Panc1 (cell line): Measurements from ENCODE around the gene ZNF107. TPM values are rescaled to one million over a fixed set of nuclear protein-coding genes. Genes with fewer than 3 reads are reported as not detected.

ENCODE experiments used
- ATAC-seq: fragments of 200-7000 bp; cut with Tn5 transposase; 2 replicates; pipeline ENCODE4 v1.9.1; 2020; ENCODE audit warnings: mild to moderate bottlenecking, moderate library complexity
- BruUV-seq: library from RNA; stranded (reverse); fragments of 400-500 nt; replicated peaks from 2 replicates; lab custom pipeline; 2021; lab: Mats Ljungman, UMichigan
- CTCF ChIA-PET: fragments of 300-600 bp; sonication (Branson Sonifier 250); formaldehyde crosslinking; loops from one replicate; lab custom pipeline; 2022; ENCODE audit warnings: antibody characterized with exemption; lab: Charles Lee
- POLR2A ChIA-PET: fragments of 300-600 bp; sonication (Branson Sonifier 250); formaldehyde crosslinking; loops from one replicate; lab custom pipeline; 2022; ENCODE audit warnings: antibody characterized with exemption; lab: Charles Lee
- DNase-seq: peaks from one replicate; pipeline ENCODE4 v3.0.0-alpha.2; 2010; ENCODE audit warnings: low read depth, low spot score
- H3K27ac ChIP-seq: 2 replicates; pipeline ENCODE4 v1.5.1; 2011; ENCODE audit warnings: mild to moderate bottlenecking, low read length, inconsistent platforms
- H3K27me3 ChIP-seq: fragments of 200-500 bp; sonication (Bioruptor generic); 2 replicates; pipeline ENCODE4 v1.6.0; 2014; ENCODE audit warnings: low read length, inconsistent platforms; ENCODE audit not compliant: control insufficient read depth, insufficient read depth
- H3K36me3 ChIP-seq: fragments of 200-500 bp; sonication (Bioruptor generic); 2 replicates; pipeline ENCODE4 v1.5.1; 2014; ENCODE audit warnings: inconsistent platforms, mild to moderate bottlenecking, low read length, moderate library complexity; ENCODE audit not compliant: control insufficient read depth, insufficient read depth
- H3K4me1 ChIP-seq: 2 replicates; pipeline ENCODE4 v1.5.1; 2011; ENCODE audit warnings: inconsistent platforms, mild to moderate bottlenecking, low read length, moderate library complexity; ENCODE audit not compliant: control insufficient read depth, insufficient read depth
- H3K4me3 ChIP-seq, 2 experiments: 2 replicates each; pipeline ENCODE4 v1.5.1; 2011 to 2012; ENCODE audit warnings: low read depth in 2 of 2, low read length in 2 of 2, mild to moderate bottlenecking in 2 of 2, inconsistent platforms in 1 of 2, moderate library complexity in 1 of 2
- H3K9me3 ChIP-seq: fragments of 200-500 bp; sonication (Bioruptor generic); 2 replicates; pipeline ENCODE4 v1.5.1; 2014; ENCODE audit warnings: low read depth, mild to moderate bottlenecking, inconsistent platforms, low read length, moderate library complexity; ENCODE audit not compliant: control insufficient read depth, insufficient read depth
- CTCF ChIP-seq: fragments of 450-650 bp; IDR thresholded peaks from 2 replicates; pipeline ENCODE4 v1.5.1; 2017; ENCODE audit warnings: mild to moderate bottlenecking
- POLR2AphosphoS5 ChIP-seq: IDR thresholded peaks from 2 replicates; pipeline ENCODE4 v1.6.1; 2012; ENCODE audit warnings: mild to moderate bottlenecking, low read depth, low read length, moderate library complexity
- REST ChIP-seq, 2 experiments: IDR thresholded peaks; 2 replicates each; pipeline ENCODE4 v1.6.1; 2011 to 2012; ENCODE audit warnings: low read depth in 2 of 2, control low read depth in 1 of 2, low read length in 1 of 2, mild to moderate bottlenecking in 1 of 2, moderate library complexity in 1 of 2; ENCODE audit not compliant: insufficient read depth in 1 of 2
- SIN3A ChIP-seq: IDR thresholded peaks from 2 replicates; pipeline ENCODE4 v1.6.1; 2012; ENCODE audit warnings: low read depth, mild to moderate bottlenecking, low read length, moderate library complexity, borderline replicate concordance; ENCODE audit not compliant: insufficient read depth
- TCF7L2 ChIP-seq: IDR thresholded peaks from 2 replicates; pipeline ENCODE4 v1.6.1; 2011; ENCODE audit warnings: mild to moderate bottlenecking, low read depth, low read length, inconsistent platforms
- in situ Hi-C: cut with HindIII; loops from 2 replicates; pipeline ENCODE4 v1.10.0; 2016; ENCODE audit warnings: low sequenced_read_pairs, low pct_unique_long_range_greater_than_20kb
- intact Hi-C: fragments of 100-400 bp; cut with micrococcal nuclease; formaldehyde crosslinking; loops from one replicate; pipeline ENCODE4 v1.10.0; 2022; ENCODE audit not compliant: unreplicated experiment
- total RNA-seq: library from RNA; stranded (reverse); gene quantifications from one replicate; pipeline ENCODE4 v1.2.1, GENCODE V29; 2021; ENCODE audit not compliant: unreplicated experiment

The ZNF107 gene
- total RNA-seq, 1 experiment from 2014 or later: 11.1 TPM

- ATAC-seq (no peak), DNase-seq (no peak)
- no peak overlapping the region for H3K27ac ChIP-seq
- ChIA-PET POLR2A (no interaction called here), CTCF (interaction anchor here (0.6 kb wide), 1 partner anchor 20 kb away, joined by 10 read pairs; no protein-coding TSS in a partner anchor)
- no TSS peak for BruUV-seq
- intact Hi-C loops: no loop called here
- peaks cover 4% of the 10 kb centered on the region; the same call in 1 of the 2 replicates for H3K4me1 ChIP-seq
- H3K36me3 ChIP-seq: peaks cover 4% of the 10 kb centered on the region; the same call in 1 of the 2 replicates
- in situ Hi-C loops: no loop called here
- TF ChIP-seq SIN3A (no peak), CTCF (no peak), TCF7L2 (no peak)
- peaks cover 18% of the 10 kb centered on the region; the same call in 1 of the 2 replicates for H3K9me3 ChIP-seq
- H3K4me3 ChIP-seq: no peak overlapping the region
- no peaks in the 10 kb centered on the region for H3K27me3 ChIP-seq
These were observed 6.5 kb downstream of the ZNF107 start for GRCh38 chr7:64672414-64672813.

GRCh38 chr7:64685091-64685490, 19.2 kb downstream of the ZNF107 start:
- Histone ChIP-seq H3K4me1 (no peaks in the 10 kb centered on the region), H3K9me3 (peaks cover 18% of the 10 kb centered on the region; the same call in 1 of the 2 replicates), H3K4me3 (no peak overlapping the region), H3K36me3 (peaks cover 7% of the 10 kb centered on the region; the same call in 1 of the 2 replicates), H3K27ac (no peak overlapping the region), H3K27me3 (no peaks in the 10 kb centered on the region)
- ATAC-seq (no peak), DNase-seq (no peak)
- BruUV-seq: no TSS peak
- intact Hi-C loops (no loop called here), in situ Hi-C loops (no loop called here)
- ChIA-PET POLR2A (no interaction called here), CTCF (no interaction called here)
- TF ChIP-seq TCF7L2 (no peak), POLR2AphosphoS5 (no peak)

- Histone ChIP-seq H3K27me3 (no peaks in the 10 kb centered on the region), H3K27ac (no peak overlapping the region), H3K36me3 (peaks cover 5% of the 10 kb centered on the region; the same call in 1 of the 2 replicates), H3K9me3 (peaks cover 14% of the 10 kb centered on the region; the same call in 1 of the 2 replicates), H3K4me1 (no peaks in the 10 kb centered on the region), H3K4me3 (no peak overlapping the region)
- DNase-seq (no peak), ATAC-seq (no peak)
- intact Hi-C loops: no loop called here
- ChIA-PET CTCF (no interaction called here), POLR2A (no interaction called here)
- TF ChIP-seq SIN3A: no peak
- no peak for TF ChIP-seq CTCF
- TF ChIP-seq POLR2AphosphoS5: no peak
- TF ChIP-seq REST (IDR thresholded peaks at IDR 0.05; ENCODE audit: insufficient read depth in 1 of 2, low read depth in 2 of 2, low read length in 1 of 2): no peak
- TF ChIP-seq TCF7L2: no peak
- BruUV-seq: no TSS peak
- in situ Hi-C loops: no loop called here
These were observed 19.8 kb downstream of the ZNF107 start for GRCh38 chr7:64685741-64686140.
